ENCODE measurements around the gene EZR. TPM values are rescaled to one million over a fixed set of nuclear protein-coding genes. Genes with fewer than 3 reads are reported as not detected.
"Not testable (repeated sequence)": the region's sequence is repeated elsewhere in the genome, so short reads cannot be mapped to it uniquely, and the experiment has no call there.

EZR gene
- polyA plus RNA-seq, 1 donor, result 270 TPM

DNA sequence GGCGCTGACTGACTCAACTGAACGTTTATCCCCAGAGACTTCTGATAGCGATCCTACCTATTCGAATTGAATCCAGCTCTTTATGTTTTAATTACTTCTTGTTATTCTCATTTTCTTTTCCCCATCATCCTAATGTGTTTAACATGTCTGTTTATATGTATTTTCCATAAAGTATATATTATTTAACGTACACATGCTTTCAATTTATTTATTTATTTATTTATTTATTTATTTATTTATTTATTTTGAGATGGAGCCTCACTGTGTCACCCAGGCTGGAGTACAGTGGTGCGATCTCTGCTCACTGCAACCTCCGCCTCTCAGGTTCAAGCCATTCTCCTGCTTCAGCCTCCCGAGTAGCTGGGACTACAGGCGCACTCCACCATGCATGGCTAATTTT lies 13.6 kb upstream of the EZR start:
- not testable (repeated sequence) for H3K27ac ChIP-seq (ENCODE audit: low read length); H3K4me3 ChIP-seq (ENCODE audit: low read length); H3K36me3 ChIP-seq (ENCODE audit: control insufficient read depth, insufficient read depth, low read length); H3K9me3 ChIP-seq (ENCODE audit: control insufficient read depth, low read depth, low read length); DNase-seq; H3K27me3 ChIP-seq (ENCODE audit: control insufficient read depth, insufficient read depth, low read length)
- 83% methylated on average over 4 of the region's 9 CpGs for WGBS (ENCODE audit: insufficient coverage, low lambda C conversion rate)
- H3K4me1 ChIP-seq (ENCODE audit: control insufficient read depth, insufficient read depth, low read length), result peaks cover 14% of the 10 kb centered on the region

DNA sequence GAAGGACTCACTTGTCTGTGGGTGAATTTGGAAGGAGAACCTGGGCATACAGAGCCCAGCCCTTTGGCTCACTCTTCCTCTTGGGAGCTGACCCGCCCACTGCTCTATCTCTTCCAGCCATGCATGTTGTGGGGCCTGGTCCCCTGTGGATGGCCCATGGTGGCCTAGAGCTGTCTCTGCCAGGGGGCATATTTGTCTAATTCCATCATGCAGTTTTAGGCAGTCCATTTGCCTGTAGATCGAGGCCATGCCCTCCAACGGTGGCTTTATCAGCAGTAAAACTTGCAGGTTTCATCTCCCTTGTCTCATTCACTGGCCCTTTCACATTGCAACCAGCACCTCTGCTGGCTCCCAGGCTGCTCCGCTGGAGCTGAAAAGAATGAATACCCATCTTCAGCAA lies 12.9 kb upstream of the EZR start:
- no CpG with 5 or more reads among the region's 4 CpGs for WGBS (ENCODE audit: insufficient coverage, low lambda C conversion rate)
- Histone ChIP-seq H3K4me1 (ENCODE audit: control insufficient read depth, insufficient read depth, low read length) (peaks cover 14% of the 10 kb centered on the region), H3K9me3 (ENCODE audit: control insufficient read depth, low read depth, low read length) (no peaks in the 10 kb centered on the region), H3K36me3 (ENCODE audit: control insufficient read depth, insufficient read depth, low read length) (no peaks in the 10 kb centered on the region), H3K27me3 (ENCODE audit: control insufficient read depth, insufficient read depth, low read length) (no peaks in the 10 kb centered on the region), H3K27ac (ENCODE audit: low read length) (no peak overlapping the region), H3K4me3 (ENCODE audit: low read length) (no peak overlapping the region)
- no peak for DNase-seq

DNA sequence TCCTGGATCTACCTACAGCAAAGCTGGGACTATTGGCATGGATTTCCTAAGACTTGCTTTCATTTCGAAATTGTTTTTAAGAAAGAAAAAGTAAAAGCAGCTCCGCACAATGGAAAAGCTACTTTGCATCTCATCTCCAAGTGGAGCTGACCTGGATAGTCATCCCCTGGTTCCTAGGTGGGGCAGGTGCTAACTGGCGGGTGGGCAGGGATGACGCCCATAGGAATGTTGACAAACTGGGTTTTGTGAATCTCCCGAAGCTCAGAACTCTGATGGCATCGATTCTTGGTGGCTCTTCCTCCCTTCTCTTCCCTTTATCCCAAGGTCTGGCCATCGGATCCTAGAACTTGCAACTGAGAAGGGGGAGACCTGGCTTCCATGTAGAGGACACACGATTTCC lies 12.4 kb upstream of the EZR start:
- no peaks in the 10 kb centered on the region for H3K9me3 ChIP-seq (ENCODE audit: control insufficient read depth, low read depth, low read length)
- H3K27ac ChIP-seq (ENCODE audit: low read length), result no peak overlapping the region
- no peak for DNase-seq
- H3K36me3 ChIP-seq (ENCODE audit: control insufficient read depth, insufficient read depth, low read length), result no peaks in the 10 kb centered on the region
- H3K4me3 ChIP-seq (ENCODE audit: low read length), result no peak overlapping the region
- H3K27me3 ChIP-seq (ENCODE audit: control insufficient read depth, insufficient read depth, low read length), result no peaks in the 10 kb centered on the region
- H3K4me1 ChIP-seq (ENCODE audit: control insufficient read depth, insufficient read depth, low read length), result peaks cover 14% of the 10 kb centered on the region
- WGBS (ENCODE audit: insufficient coverage, low lambda C conversion rate), result 100% methylated on average over 1 of the region's 8 CpGs

DNA sequence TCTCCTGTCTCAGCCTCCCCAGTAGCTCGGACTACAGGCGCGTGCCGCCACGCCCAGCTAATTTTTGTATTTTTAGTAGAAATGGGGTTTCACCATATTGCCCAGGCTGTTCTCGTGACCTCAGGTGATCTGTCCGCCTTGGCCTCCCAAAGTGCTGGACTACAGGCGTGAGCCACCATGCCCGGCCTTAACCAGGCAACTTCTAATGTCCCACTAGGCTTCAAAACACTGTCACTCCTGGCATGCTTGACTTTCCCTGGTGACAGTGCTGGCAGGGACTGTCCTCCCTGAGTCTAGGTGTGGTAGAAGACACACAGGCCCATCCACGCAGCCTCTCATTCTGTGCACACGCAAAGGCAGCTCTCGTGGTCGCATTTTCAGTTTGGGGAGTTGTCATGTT lies 11.6 kb upstream of the EZR start:
- peaks cover 9% of the 10 kb centered on the region for H3K4me1 ChIP-seq (ENCODE audit: control insufficient read depth, insufficient read depth, low read length)
- no peak for DNase-seq
- no CpG with 5 or more reads among the region's 13 CpGs for WGBS (ENCODE audit: insufficient coverage, low lambda C conversion rate)
- no peaks in the 10 kb centered on the region for H3K27me3 ChIP-seq (ENCODE audit: control insufficient read depth, insufficient read depth, low read length)
- H3K27ac ChIP-seq (ENCODE audit: low read length), result no peak overlapping the region
- H3K9me3 ChIP-seq (ENCODE audit: control insufficient read depth, low read depth, low read length), result no peaks in the 10 kb centered on the region
- no peak overlapping the region for H3K4me3 ChIP-seq (ENCODE audit: low read length)
- no peaks in the 10 kb centered on the region for H3K36me3 ChIP-seq (ENCODE audit: control insufficient read depth, insufficient read depth, low read length)

DNA sequence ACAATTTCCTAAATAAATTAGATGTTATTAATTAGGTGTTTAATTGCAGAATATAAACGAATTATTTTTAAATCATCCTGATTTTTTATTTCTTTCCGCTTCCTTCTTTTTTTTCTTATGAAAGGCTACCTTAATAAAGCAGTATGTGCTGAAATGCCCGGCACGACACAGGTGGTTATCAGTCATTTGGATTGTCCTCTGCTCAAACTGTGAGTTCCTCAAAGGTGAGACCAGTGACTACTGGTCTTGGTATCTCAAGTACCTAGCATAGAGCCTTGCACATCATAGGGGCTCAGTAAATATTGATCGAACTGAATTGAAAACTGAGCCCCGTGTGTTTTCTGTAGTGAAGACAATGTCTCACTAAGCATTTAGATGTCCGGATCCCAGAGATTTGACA lies 9.6 kb upstream of the EZR start:
- Histone ChIP-seq H3K9me3 (ENCODE audit: control insufficient read depth, low read depth, low read length) (no peaks in the 10 kb centered on the region), H3K36me3 (ENCODE audit: control insufficient read depth, insufficient read depth, low read length) (no peaks in the 10 kb centered on the region), H3K27ac (ENCODE audit: low read length) (no peak overlapping the region), H3K27me3 (ENCODE audit: control insufficient read depth, insufficient read depth, low read length) (no peaks in the 10 kb centered on the region), H3K4me3 (ENCODE audit: low read length) (no peak overlapping the region), H3K4me1 (ENCODE audit: control insufficient read depth, insufficient read depth, low read length) (peaks cover 7% of the 10 kb centered on the region)
- no peak for DNase-seq
- WGBS (ENCODE audit: insufficient coverage, low lambda C conversion rate), result 83% methylated on average over 2 of the region's 7 CpGs

DNA sequence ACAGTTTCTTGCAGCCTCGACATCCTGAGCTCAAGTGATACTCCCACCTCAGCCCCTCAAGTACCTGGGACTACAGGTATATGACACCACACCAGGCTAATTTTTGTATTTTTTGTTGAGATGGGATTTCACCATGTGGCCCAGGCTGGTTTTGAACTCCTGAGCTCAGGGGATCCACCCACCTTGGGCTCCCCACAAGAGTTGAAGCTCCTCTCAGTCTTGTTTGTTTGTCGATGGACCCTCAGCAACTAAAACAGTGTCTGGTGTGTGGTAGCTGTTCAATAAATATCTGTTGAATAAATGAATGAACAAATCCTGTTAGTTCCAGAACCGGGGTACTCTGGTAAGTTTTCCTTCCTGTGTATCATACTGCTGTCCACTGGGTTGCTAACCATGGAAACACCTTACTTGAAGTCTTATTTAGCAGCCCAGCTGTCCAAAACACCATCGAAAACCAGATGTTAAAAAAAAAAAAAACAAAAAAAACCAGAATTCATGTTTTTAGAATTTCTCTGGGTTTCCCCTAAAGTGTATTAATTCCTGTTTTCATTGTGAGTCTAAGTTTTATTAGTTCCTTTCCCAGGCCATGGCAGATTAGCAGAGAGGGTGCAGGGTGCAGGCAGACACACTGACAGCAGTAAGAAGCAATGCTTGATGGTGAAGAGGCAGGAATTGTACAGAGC lies 7.8 kb upstream of the EZR start:
- Histone ChIP-seq H3K27ac (ENCODE audit: low read length) (no peak overlapping the region), H3K27me3 (ENCODE audit: control insufficient read depth, insufficient read depth, low read length) (no peaks in the 10 kb centered on the region), H3K36me3 (ENCODE audit: control insufficient read depth, insufficient read depth, low read length) (no peaks in the 10 kb centered on the region), H3K4me3 (ENCODE audit: low read length) (no peak overlapping the region), H3K9me3 (ENCODE audit: control insufficient read depth, low read depth, low read length) (no peaks in the 10 kb centered on the region), H3K4me1 (ENCODE audit: control insufficient read depth, insufficient read depth, low read length) (peaks cover 7% of the 10 kb centered on the region)
- no CpG with 5 or more reads among the region's 4 CpGs for WGBS (ENCODE audit: insufficient coverage, low lambda C conversion rate)
- no peak for DNase-seq

DNA sequence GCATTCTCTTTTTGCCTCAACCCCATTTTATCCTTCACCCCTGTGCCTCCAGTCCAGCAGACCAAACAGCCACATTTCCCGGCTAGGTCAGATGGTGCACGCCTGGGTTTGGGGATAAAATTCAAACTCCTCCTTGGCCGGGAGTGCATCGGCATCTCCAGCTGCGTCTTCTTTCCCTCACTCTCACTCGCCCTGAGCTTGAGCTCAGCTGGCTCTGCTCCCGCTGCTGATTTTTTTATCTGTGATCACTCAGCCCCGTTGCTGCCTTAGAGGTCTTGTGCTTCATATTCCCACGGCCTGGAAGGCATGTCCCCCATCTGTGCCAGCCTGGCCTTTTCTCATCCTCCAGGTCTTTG lies 6.8 kb upstream of the EZR start:
- 45% methylated on average over 4 of the region's 9 CpGs for WGBS (ENCODE audit: insufficient coverage, low lambda C conversion rate)
- DNase-seq, result no peak

DNA sequence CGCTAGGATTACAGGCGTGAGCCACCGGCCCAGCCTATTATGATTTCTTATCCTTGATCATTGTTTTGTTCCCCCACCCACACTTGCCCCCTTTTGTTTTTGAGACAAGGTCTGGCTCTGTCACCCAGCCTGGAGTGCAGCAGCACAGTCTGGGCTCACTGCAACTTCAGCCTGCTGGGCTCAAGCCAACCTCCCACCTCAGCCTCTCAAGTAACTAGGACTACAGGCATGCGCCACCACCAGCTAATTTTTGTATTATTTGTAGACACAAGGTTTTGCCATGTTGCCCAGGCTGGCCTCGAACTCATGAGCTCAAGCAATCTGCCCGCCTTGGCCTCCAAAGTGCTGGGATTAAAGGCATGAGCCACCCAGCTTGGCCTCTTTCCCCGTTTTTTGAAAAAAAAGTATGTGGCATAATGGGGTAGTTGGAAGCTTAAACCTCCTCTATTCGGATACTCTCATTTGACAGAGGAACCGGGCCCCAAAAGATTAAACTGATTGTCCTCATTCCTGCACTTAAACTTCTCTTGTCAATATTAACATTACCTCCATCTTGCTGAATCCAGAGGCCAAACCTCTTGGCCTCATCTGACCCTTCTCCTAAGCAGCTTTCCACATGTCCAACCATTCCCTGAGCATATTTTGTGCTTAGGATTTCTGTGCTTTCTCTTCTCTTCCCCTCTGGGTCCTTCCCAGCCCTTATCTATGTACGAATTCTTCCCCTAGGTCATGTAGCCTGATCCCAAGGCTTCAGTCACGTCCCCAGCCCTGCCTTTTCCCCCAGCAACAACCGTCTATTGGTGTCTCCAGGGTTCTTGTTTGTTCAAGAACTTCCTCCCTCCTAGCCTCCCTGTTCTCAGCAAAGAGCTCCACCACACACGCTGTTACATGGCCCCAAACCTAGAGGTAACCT lies 6.1 kb upstream of the EZR start:
- no peaks in the 10 kb centered on the region for H3K27me3 ChIP-seq (ENCODE audit: control insufficient read depth, insufficient read depth, low read length)
- H3K4me1 ChIP-seq (ENCODE audit: control insufficient read depth, insufficient read depth, low read length), result peaks cover 7% of the 10 kb centered on the region
- 41% methylated on average over 2 of the region's 13 CpGs for WGBS (ENCODE audit: insufficient coverage, low lambda C conversion rate)
- peak in 1 of 2 donors; percentile 52 for DNase-seq
- H3K9me3 ChIP-seq (ENCODE audit: control insufficient read depth, low read depth, low read length), result no peaks in the 10 kb centered on the region
- no peak overlapping the region for H3K4me3 ChIP-seq (ENCODE audit: low read length)
- H3K36me3 ChIP-seq (ENCODE audit: control insufficient read depth, insufficient read depth, low read length), result no peaks in the 10 kb centered on the region
- H3K27ac ChIP-seq (ENCODE audit: low read length), result no peak overlapping the region

More for the DNA sequence above, 6.8 kb upstream of the EZR start:
- Histone ChIP-seq H3K27me3 (ENCODE audit: control insufficient read depth, insufficient read depth, low read length) (no peaks in the 10 kb centered on the region), H3K27ac (ENCODE audit: low read length) (no peak overlapping the region), H3K36me3 (ENCODE audit: control insufficient read depth, insufficient read depth, low read length) (no peaks in the 10 kb centered on the region), H3K4me1 (ENCODE audit: control insufficient read depth, insufficient read depth, low read length) (peaks cover 7% of the 10 kb centered on the region), H3K9me3 (ENCODE audit: control insufficient read depth, low read depth, low read length) (no peaks in the 10 kb centered on the region), H3K4me3 (ENCODE audit: low read length) (no peak overlapping the region)

DNA sequence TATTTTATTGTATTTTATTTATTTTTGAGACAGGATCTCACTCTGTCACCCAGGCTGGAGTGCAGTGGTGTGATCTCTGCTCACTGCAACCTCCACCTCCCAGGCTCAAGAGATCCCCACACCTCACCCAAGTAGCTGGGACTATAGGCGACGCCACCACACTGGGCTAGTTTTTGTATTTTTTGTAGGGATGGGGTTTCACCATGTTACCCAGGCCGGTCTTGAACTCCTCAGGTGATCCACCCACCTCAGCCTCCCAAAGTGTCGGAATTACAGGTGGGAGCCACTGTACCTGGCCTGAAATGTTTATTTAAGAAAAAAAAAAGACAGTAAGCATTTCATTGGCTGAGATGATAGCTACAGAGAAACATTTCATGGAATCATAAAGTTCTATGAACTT lies 4.4 kb upstream of the EZR start:
- H3K27ac ChIP-seq (ENCODE audit: low read length), result not testable (repeated sequence)

DNA sequence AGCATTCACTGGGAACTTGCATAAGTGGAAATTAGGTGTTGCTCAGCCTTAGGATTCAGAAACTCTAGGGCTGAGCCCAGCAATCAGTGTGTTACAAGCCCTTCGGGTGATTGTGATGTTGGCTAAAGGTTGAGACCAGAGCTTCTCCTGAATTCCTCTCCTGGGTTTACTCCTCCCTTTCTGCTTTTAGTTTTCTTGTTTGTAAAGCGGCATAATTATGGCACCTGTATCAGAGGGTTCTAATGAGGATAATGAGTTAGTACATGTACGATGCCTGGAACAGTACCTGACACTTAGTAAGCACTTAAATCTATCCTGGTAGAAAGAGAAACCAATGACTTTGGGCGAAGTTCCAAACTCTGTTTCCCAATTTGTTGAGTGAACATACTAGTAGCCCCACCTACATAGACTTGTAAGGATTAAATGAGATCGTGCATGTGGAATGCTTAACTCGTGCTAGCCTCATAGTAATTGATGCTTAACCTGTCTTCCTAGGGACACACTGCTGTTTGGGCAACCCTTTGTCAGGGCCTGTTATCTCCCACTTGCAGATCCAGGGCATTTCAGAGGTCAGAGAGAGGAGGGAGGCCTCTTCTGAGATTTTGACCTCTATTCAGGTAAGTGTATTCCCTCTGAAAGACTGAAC lies 932 bp upstream of the EZR start:
- H3K36me3 ChIP-seq (ENCODE audit: control insufficient read depth, insufficient read depth, low read length), result peaks cover 8% of the 10 kb centered on the region
- peak in 1 of 2 donors; percentile 58 for DNase-seq
- no peak overlapping the region for H3K4me3 ChIP-seq (ENCODE audit: low read length)
- H3K9me3 ChIP-seq (ENCODE audit: control insufficient read depth, low read depth, low read length), result peaks cover 4% of the 10 kb centered on the region
- H3K27ac ChIP-seq (ENCODE audit: low read length), result peak overlapping the region; percentile 82
- H3K4me1 ChIP-seq (ENCODE audit: control insufficient read depth, insufficient read depth, low read length), result peaks cover 6% of the 10 kb centered on the region
- H3K27me3 ChIP-seq (ENCODE audit: control insufficient read depth, insufficient read depth, low read length), result no peaks in the 10 kb centered on the region
- 100% methylated on average over 1 of the region's 6 CpGs for WGBS (ENCODE audit: insufficient coverage, low lambda C conversion rate)

More for the DNA sequence above, 4.4 kb upstream of the EZR start:
- DNase-seq; H3K4me3 ChIP-seq (ENCODE audit: low read length); H3K9me3 ChIP-seq (ENCODE audit: control insufficient read depth, low read depth, low read length); H3K36me3 ChIP-seq (ENCODE audit: control insufficient read depth, insufficient read depth, low read length); H3K4me1 ChIP-seq (ENCODE audit: control insufficient read depth, insufficient read depth, low read length); H3K27me3 ChIP-seq (ENCODE audit: control insufficient read depth, insufficient read depth, low read length): not testable (repeated sequence)
- no CpG with 5 or more reads among the region's 4 CpGs for WGBS (ENCODE audit: insufficient coverage, low lambda C conversion rate)

Measured in large intestine (tissue), 3 donors.